Activated CD4-positive, alpha-beta T cell treated with anti-CD3 and anti-CD28 coated beads, Interleukin-2, amount 50 U/mL, for 48 hours (primary cell): ENCODE measurements around the gene UCKL1.
"Not testable (repeated sequence)": the region's sequence is repeated elsewhere in the genome, so short reads cannot be mapped to it uniquely, and the experiment has no call there.

Experiments
- DNase-seq, 2 experiments: peaks; one replicate each; pipeline ENCODE4 v3.0.0-alpha.2; 2020

Gene UCKL1

DNA sequence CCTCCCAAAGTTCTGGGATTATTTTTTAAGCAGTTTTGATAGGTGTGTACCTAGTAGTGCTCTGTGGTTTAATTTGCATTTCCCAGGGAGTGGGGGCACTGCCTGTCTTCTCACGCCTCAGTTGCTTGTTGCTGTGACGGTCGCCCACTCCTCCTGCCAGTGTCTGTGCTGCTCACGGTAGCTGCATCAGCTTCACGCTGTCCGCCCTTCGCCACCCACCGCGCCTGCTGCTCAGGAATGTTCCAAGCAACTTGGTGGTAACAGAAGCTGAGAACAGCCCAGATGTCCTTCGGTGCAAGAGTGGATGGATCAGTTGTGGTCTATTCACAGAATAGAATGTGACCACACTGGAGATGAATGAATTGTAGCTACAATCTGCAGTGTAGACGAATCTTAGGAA is 38.4 kb downstream of the UCKL1 start:
- DNase-seq = no peak

DNA sequence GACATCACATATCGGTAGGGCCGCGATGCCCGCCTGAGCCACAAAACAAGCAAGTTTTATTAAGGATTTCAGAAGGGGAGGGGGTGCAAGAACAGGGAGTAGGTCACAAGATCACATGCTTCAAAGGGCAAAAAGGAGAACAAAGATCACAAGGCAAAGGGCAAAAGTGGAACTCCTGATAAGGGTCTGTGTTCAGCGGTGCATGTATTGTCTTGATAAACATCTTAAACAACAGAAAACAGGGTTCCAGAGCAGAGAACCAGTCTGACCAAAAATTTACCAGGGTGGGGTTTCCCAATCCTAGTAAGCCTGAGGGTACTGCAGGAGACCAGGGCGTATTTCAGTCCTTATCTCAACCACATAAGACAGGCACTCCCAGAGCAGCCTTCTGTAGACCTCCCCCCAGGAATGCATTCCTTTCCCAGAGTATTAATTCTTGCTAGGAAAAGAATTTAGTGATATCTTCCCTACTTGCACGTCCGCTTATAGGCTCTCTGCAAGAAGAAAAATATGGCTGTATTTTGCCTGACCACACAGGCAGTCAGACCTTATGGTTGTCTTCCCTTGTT is 39.8 kb downstream of the UCKL1 start:
- not testable (repeated sequence) for DNase-seq

GRCh38 chr20:63915471-63915870 is 40.7 kb downstream of the UCKL1 start:
- DNase-seq = no peak

DNA sequence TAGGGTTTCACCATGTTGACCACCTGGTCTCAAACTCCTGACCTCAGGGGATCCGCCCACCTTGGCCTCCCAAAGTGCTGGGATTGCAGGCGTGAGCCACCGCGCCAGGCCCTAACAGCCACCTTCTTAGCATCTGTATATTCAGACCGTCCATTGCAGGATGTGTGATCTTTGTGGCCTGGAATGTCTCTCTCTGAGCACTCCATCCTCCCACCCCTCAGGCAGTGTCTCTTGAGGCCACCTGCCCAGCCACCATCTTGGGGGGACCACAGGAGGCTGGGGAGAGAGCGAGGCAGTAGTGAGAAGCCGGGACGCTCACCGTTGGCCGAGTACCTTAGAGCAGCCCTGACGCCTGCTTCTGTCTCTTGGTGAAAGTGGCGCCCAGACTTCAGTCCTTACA is 42.4 kb downstream of the UCKL1 start:
- no peak for DNase-seq

DNA sequence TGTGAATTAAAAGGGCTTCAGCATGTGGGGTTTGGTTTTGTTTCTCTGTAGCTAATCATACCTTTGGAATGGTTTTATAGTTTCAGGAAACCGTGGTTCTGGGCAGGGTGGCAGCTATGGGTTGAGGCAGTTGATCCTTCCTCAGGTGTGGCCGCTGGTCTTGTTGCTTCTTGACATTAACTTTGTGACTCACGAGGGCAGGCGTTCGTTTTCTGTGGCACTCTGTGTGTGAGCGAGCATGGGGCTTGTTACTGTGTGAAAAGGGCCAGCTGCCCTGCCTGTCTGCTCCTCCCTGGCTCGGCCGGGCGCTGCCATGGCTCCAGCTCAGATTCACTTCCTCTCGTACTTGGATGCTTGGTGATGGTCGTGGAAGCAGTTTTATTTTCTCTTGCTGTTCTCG is 45.0 kb downstream of the UCKL1 start:
- no peak for DNase-seq

- DNase-seq = no peak
Measured at GRCh38 chr20:63908008-63908682, 48.1 kb downstream of the UCKL1 start.

GRCh38 chr20:63903796-63904561 is 52.2 kb downstream of the UCKL1 start:
- no peak for DNase-seq

GRCh38 chr20:63900413-63900812 is 55.8 kb downstream of the UCKL1 start:
- DNase-seq = no peak

DNA sequence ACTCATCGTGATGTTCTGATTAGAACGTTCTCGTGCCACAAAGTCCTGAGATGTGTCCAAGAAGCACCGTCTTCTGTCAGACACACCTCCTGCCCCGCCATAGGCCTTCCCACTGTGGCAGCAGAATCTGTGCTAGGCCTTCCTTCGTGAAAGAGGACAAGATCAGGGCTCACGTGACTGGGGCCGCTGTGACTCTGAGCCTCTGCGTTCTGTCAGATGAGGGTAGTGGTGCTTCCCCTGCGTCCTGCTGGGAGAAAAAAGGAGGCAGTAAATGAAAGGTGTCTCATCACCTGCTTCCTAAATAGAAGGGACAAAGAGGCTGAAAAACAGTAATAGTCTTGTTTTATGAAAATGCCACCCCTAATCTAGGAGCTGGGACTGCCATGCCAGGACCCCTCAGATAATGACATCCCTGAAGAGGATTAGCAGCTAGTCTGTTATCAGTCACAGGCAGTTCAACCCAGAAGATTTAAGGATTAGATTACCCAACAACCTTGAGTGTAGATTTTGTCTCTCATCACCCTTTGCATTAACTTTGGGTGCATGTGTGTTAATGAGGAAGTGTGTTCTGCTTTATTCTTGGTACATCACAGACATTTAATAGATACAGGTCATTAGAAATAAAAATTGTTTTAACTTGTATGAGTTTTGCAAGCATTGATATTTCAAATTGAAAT is 57.2 kb downstream of the UCKL1 start:
- peak in 1 of 2 experiments; percentile 29 for DNase-seq

DNA sequence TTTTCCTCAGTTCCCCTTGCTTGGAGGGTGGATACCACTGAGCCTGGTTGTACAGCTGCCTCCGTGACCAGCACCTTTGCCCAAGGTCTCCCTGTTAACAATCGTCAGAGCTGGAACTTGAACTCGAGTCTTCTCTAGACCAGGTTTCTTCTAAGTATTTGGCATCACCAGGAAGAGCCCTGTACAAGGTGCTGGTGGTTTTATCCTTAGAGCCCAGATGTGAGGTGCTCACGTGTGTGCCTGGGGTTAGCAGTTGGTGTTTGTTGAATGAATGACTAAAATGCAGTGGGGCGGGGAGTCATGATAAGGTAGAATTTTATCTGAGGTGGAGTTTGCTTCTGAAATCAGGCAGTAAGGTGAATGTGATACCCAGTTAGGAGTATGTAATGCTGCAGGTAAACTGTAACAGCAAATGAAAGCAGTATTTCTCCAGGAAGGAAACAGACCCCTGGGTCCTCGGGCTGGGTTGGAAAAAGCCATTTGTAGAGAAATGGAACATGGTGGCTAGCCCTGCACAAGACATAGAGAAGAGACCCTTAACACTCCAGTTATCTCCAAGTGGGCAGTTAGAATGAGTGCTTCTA is 58.1 kb downstream of the UCKL1 start:
- no peak for DNase-seq

DNA sequence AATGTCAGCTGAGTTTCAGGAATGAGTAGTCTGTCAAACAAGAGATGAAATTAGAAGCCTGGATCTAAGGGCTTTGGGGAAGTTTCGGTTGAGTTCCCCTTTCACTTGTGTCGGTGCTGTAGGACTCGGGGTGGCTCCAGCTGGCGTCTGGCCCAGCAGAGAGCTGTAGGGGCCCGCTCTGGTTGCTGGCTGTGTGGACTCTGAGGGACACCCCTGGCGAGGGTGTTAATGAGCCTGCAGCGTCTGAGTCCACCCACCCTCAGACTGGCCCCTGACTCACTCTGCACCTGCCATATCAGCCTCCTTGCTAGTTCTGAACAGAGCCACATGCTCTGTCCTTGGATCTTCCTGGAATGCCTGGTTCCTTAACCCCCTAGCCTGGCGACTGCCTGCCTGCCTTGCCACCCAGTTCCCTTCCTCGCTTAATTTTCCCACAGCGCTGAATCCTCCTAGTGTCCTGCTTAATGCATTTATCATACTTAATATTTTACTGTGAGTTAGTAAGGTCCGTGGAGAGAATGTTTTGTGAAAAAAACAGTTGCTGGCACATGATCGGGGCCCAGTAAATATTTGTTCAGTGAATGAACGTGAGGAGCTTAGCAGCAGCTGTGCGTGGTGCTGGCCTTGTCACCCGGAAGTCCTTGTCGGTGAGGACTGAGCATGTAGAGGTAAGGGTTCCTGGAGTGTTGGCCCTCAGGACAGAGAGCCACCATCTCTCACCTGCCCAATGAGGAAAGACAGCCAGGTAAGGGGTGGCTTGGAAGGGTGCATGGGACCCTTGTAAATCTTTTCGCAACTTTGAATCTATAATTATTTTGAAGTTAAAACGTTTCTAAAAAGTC is 59.7 kb downstream of the UCKL1 start:
- peak; percentile 26 to 41 for DNase-seq

DNA sequence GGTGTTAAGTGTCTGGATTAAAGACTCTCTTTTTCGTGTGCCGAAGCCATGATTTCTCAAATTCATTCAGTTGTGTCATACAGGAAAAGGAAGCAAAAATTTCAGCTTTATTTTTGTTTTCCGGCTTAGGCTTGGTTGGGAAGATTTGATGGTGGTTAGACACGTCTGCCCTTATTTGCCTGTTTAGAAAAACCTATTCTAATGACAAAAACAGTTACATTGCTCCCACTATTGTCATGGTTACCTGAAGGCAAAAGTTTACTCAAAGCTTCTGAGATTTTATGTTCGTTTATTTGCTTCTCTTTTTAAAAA is 60.3 kb downstream of the UCKL1 start:
- no peak for DNase-seq

- no peak for DNase-seq
Measured at GRCh38 chr20:63895202-63895951, 60.8 kb downstream of the UCKL1 start.

GRCh38 chr20:63894358-63895201 is 61.6 kb downstream of the UCKL1 start, which contains the start of gene DNAJC5:
Gene DNAJC5, plus strand, starts transcription at chr20:63895126. Its CDS starts 33,220 bp downstream, at chr20:63928346.
- DNase-seq = peak; percentile 94 to 95

GRCh38 chr20:63893999-63894357 is 62.2 kb downstream of the UCKL1 start:
- no peak for DNase-seq

DNA sequence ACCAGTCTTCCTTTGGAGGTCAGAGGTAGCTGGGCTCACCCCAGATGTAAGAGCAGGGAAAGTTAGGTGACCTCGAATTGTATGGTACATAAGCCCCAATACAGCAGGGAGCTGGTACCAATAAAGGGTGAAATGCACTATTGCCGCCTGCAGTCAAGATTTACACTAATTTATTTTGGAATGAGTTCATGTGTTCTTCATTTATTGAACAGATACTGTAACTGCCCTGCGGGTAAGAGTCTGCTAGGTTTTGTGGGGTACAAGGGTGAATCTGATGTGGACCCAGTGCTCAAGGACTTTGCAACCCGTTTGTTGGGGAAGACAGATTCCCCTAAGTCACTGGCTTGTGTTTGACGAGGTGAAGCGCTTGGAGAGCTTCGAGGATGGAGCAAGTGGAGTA is 63.8 kb downstream of the UCKL1 start:
- DNase-seq = no peak

DNA sequence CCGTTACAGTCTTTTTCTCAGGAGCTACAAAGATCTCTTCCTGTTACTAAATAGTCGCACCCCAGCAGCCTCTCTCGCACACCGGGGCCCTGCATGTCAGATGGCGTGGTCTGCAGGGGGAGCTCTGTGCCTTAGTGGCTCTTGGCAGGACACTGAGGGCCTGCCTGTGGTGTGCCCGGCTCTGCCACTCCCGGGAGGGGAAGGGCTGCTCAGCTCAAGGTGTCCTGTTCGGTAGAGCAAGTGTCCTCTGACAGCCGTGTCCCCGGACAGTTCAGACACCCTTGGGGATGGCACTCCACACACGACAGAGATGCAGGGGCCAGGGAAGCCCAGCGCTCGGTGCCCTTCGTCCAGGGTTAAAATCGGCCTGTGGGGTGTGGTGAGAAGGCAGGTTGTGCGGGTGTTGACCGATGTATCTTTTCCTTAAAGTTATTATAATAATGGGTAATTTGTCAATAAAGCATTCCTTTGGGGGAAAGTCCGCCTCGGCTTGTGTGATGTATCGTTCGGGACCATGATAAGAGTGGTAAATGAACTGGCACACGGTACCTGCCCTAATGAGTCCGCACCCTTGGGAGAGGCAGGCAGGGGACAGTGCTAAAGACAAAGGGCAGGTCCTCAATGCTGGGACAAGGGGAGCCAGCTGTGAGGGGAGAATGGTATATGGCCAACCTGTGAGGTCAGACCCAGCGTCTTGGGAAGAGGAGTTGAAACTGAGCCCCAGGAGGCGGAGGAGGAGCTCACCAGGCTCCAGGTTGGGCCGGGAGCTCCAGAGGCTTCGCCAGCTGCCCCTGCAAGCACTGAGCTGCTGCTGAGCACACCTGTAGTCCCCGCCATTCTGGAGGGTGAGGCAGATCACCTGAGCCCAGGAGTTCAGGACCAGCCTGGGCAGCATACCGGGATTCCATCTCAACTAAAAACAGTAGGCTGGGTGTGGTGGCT is 64.9 kb downstream of the UCKL1 start:
- no peak for DNase-seq

- DNase-seq = no peak
Measured at GRCh38 chr20:63890616-63891015, 65.6 kb downstream of the UCKL1 start.

GRCh38 chr20:63890201-63890576 is 66.0 kb downstream of the UCKL1 start:
- DNase-seq = no peak
